Pulmonary artery endothelial cell (primary cell): ENCODE results near the gene MBD5. TPM values are rescaled to one million over a fixed set of nuclear protein-coding genes. Genes with fewer than 3 reads are reported as not detected.

ENCODE experiments used
- DNase-seq: peaks from one replicate; pipeline ENCODE4 v3.0.0-alpha.2; 2011; ENCODE audit warnings: low read depth, low spot score
- total RNA-seq: library from RNA; depleted of rRNA; stranded (reverse); fragments of >200 nt; gene quantifications from 2 replicates; pipeline ENCODE4 v1.2.3, GENCODE V29; 2014

MBD5 gene
- total RNA-seq, 1 donor from 2014 or later = 7.3 TPM

GRCh38 chr2:148110184-148110583 lies 89.3 kb downstream of the MBD5 start:
- no peak for DNase-seq

GRCh38 chr2:148122788-148123187 lies 101.9 kb downstream of the MBD5 start:
- no peak for DNase-seq

- no peak for DNase-seq
These were observed 103.4 kb downstream of the MBD5 start for GRCh38 chr2:148124271-148124670.

GRCh38 chr2:148130581-148130980 lies 109.7 kb downstream of the MBD5 start:
- no peak for DNase-seq

- DNase-seq = no peak
These were observed 111.5 kb downstream of the MBD5 start for GRCh38 chr2:148132412-148132811.

- DNase-seq = no peak
These were observed 114.8 kb downstream of the MBD5 start for GRCh38 chr2:148135705-148136104.

GRCh38 chr2:148136441-148136840 lies 115.5 kb downstream of the MBD5 start:
- DNase-seq = no peak

GRCh38 chr2:148161909-148162435 lies 141.1 kb downstream of the MBD5 start:
- no peak for DNase-seq

- DNase-seq = no peak
These were observed 142.0 kb downstream of the MBD5 start for GRCh38 chr2:148162871-148163270.

GRCh38 chr2:148165975-148166374 lies 145.1 kb downstream of the MBD5 start:
- DNase-seq = no peak

GRCh38 chr2:148167241-148167766 lies 146.4 kb downstream of the MBD5 start:
- DNase-seq = no peak

GRCh38 chr2:148167855-148168254 lies 147.0 kb downstream of the MBD5 start:
- DNase-seq = no peak

- DNase-seq = no peak
These were observed 151.4 kb downstream of the MBD5 start for GRCh38 chr2:148172131-148172753.

- DNase-seq = no peak
These were observed 152.3 kb downstream of the MBD5 start for GRCh38 chr2:148173168-148173567.

GRCh38 chr2:148177559-148177958 lies 156.7 kb downstream of the MBD5 start:
- no peak for DNase-seq

GRCh38 chr2:148179724-148180123 lies 158.8 kb downstream of the MBD5 start:
- no peak for DNase-seq

- no peak for DNase-seq
These were observed 164.1 kb downstream of the MBD5 start for GRCh38 chr2:148184976-148185375.

- DNase-seq = no peak
These were observed 174.0 kb downstream of the MBD5 start for GRCh38 chr2:148194882-148195281.

- DNase-seq = peak; percentile 3
These were observed 180.4 kb downstream of the MBD5 start for GRCh38 chr2:148201075-148202004.

GRCh38 chr2:148202237-148202636 lies 181.3 kb downstream of the MBD5 start:
- DNase-seq = no peak

GRCh38 chr2:148207111-148207510 lies 186.2 kb downstream of the MBD5 start:
- no peak for DNase-seq

- no peak for DNase-seq
These were observed 188.7 kb downstream of the MBD5 start for GRCh38 chr2:148209603-148210002.
